ENCODE measurements around the gene KCNQ1OT1.

The KCNQ1OT1 gene

DNA sequence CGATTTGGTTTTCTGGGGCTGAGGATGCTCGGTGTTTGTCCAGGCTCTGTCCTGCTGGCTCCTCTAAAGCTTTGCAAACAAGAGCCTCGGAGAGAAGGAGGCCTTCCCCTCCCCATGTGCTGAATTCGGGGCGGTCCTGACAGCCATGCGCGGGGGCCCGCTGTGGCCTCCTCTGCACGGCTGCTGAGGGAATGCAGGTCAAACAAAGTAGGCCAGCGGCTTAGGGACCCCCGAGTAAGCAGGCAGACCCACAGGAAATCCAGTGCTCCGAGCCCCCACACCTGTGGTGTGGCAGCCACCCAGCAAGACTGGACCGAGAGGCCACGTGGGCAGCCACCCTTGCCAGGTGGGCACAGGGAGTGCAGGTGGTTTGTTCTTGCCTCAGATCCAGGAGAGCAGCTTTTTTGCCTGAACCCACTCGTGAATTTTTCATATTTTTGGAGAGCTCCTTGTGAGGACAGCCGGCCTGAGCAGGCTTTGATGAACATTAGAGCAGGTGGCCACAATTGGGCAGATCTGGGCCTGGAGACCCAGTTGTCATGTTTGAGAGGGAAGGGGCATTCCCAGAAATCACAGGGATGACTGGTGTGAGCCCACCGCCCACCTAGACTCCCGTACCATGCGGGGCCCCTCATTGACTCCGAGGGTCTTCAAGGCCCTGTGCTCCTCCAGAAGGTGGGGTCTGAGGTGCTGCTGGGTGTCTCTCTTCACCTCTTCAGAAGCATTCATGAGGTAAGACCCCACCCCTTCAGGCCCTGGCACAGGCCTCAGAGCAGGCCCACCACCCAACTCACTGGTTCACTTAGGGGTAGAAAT lies 43.0 kb upstream of the KCNQ1OT1 start:
- TF ChIP-seq ZFP30 (CRISPR knock-in tag; IDR thresholded peaks at IDR 0.05) (no peak), ESRRG (CRISPR knock-in tag; IDR thresholded peaks at IDR 0.05) (no peak)
- TF ChIP-seq, protein P1, sequence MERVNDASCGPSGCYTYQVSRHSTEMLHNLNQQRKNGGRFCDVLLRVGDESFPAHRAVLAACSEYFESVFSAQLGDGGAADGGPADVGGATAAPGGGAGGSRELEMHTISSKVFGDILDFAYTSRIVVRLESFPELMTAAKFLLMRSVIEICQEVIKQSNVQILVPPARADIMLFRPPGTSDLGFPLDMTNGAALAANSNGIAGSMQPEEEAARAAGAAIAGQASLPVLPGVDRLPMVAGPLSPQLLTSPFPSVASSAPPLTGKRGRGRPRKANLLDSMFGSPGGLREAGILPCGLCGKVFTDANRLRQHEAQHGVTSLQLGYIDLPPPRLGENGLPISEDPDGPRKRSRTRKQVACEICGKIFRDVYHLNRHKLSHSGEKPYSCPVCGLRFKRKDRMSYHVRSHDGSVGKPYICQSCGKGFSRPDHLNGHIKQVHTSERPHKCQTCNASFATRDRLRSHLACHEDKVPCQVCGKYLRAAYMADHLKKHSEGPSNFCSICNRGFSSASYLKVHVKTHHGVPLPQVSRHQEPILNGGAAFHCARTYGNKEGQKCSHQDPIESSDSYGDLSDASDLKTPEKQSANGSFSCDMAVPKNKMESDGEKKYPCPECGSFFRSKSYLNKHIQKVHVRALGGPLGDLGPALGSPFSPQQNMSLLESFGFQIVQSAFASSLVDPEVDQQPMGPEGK (CRISPR knock-in tag; IDR thresholded peaks at IDR 0.05; ENCODE audit: borderline replicate concordance) = no peak
- TF ChIP-seq, protein P2, sequence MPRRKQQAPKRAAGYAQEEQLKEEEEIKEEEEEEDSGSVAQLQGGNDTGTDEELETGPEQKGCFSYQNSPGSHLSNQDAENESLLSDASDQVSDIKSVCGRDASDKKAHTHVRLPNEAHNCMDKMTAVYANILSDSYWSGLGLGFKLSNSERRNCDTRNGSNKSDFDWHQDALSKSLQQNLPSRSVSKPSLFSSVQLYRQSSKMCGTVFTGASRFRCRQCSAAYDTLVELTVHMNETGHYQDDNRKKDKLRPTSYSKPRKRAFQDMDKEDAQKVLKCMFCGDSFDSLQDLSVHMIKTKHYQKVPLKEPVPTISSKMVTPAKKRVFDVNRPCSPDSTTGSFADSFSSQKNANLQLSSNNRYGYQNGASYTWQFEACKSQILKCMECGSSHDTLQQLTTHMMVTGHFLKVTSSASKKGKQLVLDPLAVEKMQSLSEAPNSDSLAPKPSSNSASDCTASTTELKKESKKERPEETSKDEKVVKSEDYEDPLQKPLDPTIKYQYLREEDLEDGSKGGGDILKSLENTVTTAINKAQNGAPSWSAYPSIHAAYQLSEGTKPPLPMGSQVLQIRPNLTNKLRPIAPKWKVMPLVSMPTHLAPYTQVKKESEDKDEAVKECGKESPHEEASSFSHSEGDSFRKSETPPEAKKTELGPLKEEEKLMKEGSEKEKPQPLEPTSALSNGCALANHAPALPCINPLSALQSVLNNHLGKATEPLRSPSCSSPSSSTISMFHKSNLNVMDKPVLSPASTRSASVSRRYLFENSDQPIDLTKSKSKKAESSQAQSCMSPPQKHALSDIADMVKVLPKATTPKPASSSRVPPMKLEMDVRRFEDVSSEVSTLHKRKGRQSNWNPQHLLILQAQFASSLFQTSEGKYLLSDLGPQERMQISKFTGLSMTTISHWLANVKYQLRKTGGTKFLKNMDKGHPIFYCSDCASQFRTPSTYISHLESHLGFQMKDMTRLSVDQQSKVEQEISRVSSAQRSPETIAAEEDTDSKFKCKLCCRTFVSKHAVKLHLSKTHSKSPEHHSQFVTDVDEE (CRISPR knock-in tag; IDR thresholded peaks at IDR 0.05) = no peak
- no peak for ATAC-seq

DNA sequence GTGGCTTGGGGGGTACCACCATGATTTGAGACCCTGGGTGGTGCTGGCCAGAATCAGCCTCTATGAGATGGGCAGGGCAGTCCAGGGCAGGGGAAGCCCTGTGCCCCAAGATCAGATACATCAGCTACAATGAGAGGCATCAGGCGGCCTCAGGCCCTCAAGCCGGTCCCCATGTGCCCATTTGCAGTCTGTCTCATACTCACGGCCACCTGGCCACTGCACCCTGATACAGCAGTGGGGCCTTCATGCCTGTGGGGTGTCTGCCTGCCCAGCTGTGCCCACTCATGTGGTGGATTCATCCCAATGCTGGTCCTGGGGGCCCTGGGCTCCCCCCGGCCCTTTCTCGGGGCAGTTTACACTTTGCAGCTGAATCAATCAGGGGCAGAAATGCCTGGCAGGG lies 42.4 kb upstream of the KCNQ1OT1 start:
- TF ChIP-seq, protein P2 (CRISPR knock-in tag; IDR thresholded peaks at IDR 0.05) = no peak
- no peak for TF ChIP-seq ZC3H10 (CRISPR knock-in tag; IDR thresholded peaks at IDR 0.05)
- TF ChIP-seq ISL1 (CRISPR knock-in tag; IDR thresholded peaks at IDR 0.05) = no peak
- TF ChIP-seq PPARA (CRISPR knock-in tag; IDR thresholded peaks at IDR 0.05; ENCODE audit: borderline replicate concordance) = no peak
- TF ChIP-seq GLIS3 (CRISPR knock-in tag; IDR thresholded peaks at IDR 0.05) = no peak
- no peak for TF ChIP-seq ZNF70 (CRISPR knock-in tag; IDR thresholded peaks at IDR 0.05)
- TF ChIP-seq SNAI2 (CRISPR knock-in tag; IDR thresholded peaks at IDR 0.05) = no peak
- TF ChIP-seq, protein P1 (CRISPR knock-in tag; IDR thresholded peaks at IDR 0.05; ENCODE audit: borderline replicate concordance) = no peak
- TF ChIP-seq ARNTL (CRISPR knock-in tag; IDR thresholded peaks at IDR 0.05; ENCODE audit: borderline replicate concordance, low read depth) = no peak
- TF ChIP-seq ZNF565 (CRISPR knock-in tag; conservative IDR thresholded peaks at IDR 0.05; ENCODE audit: low read depth) = no peak
- TF ChIP-seq TOX (CRISPR knock-in tag; IDR thresholded peaks at IDR 0.05; ENCODE audit: borderline replicate concordance) = no peak
- TF ChIP-seq ESRRG (CRISPR knock-in tag; IDR thresholded peaks at IDR 0.05) = no peak
- TF ChIP-seq RARB (CRISPR knock-in tag; IDR thresholded peaks at IDR 0.05) = no peak
- TF ChIP-seq BACH2 (CRISPR knock-in tag; IDR thresholded peaks at IDR 0.05; ENCODE audit: borderline replicate concordance) = no peak
- TF ChIP-seq CSDC2 (CRISPR knock-in tag; IDR thresholded peaks at IDR 0.05) = no peak
- no peak for TF ChIP-seq OSR1 (CRISPR knock-in tag; IDR thresholded peaks at IDR 0.05)
- no peak for ATAC-seq

DNA sequence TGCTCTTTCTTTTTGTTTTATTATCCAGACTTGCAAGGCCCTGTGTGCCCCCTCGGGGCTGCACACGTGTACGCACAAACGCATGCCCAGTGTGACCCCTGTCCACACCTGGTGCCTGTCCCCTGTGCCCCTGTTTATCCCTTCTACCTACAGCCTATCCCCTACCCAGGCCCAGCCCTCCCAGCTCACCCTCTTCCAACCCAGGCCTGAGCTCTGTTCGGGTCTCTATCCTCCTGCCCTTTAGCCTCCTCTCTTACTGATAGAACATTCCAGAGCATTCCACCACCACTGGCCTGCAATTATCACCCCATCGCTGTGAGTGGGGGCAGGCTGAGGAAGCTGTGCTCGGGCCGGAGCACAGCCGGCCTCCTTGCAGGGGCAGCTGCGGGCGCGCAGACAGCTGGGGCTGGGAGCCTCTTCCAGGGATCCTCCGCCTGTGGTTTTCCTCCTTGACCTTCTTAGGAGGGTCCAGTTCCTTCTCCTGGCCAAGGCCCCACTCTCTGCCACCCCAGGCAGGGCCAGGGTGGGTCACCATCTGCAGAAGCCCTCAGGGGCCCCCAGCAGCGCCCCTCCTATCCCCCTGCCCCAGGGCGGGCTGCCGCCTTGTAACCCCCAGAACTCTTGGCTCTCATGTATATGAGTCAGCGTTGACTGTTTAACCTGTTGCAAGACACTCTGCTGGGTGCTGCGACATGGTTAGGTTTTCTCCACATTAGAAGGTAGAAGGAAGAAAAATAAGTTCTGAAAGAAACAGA lies 41.8 kb upstream of the KCNQ1OT1 start:
- TF ChIP-seq, protein P3, sequence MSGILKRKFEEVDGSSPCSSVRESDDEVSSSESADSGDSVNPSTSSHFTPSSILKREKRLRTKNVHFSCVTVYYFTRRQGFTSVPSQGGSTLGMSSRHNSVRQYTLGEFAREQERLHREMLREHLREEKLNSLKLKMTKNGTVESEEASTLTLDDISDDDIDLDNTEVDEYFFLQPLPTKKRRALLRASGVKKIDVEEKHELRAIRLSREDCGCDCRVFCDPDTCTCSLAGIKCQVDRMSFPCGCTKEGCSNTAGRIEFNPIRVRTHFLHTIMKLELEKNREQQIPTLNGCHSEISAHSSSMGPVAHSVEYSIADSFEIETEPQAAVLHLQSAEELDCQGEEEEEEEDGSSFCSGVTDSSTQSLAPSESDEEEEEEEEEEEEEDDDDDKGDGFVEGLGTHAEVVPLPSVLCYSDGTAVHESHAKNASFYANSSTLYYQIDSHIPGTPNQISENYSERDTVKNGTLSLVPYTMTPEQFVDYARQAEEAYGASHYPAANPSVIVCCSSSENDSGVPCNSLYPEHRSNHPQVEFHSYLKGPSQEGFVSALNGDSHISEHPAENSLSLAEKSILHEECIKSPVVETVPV (CRISPR knock-in tag; IDR thresholded peaks at IDR 0.05) = no peak
- TF ChIP-seq BACH2 (CRISPR knock-in tag; IDR thresholded peaks at IDR 0.05; ENCODE audit: borderline replicate concordance) = no peak
- ATAC-seq = peak; percentile 34; the same call in 1 of the 3 replicates
